Measurements from ENCODE around the gene JAK3.

JAK3 gene

GRCh38 chr19:17841810-17842662 lies 5.7 kb downstream of the JAK3 start:
- DNase-seq (ENCODE audit: extremely low spot score), result peak; percentile 53
- no peak for TF ChIP-seq CTCF (IDR thresholded peaks at IDR 0.05; ENCODE audit: control extremely low read depth, extremely low read depth, low read depth, missing control alignments)
- CTCF ChIA-PET, result interaction anchor here (0.6 kb wide), 1 partner anchor 79 kb away, joined by 3 read pairs; no protein-coding TSS in a partner anchor
- POLR2A ChIA-PET, result no interaction called here

GRCh38 chr19:17841371-17841809 lies 6.4 kb downstream of the JAK3 start:
- TF ChIP-seq CTCF (IDR thresholded peaks at IDR 0.05; ENCODE audit: control extremely low read depth, extremely low read depth, low read depth, missing control alignments), result no peak
- ChIA-PET POLR2A (no interaction called here), CTCF (interaction anchor here (0.6 kb wide), 1 partner anchor 79 kb away, joined by 3 read pairs; no protein-coding TSS in a partner anchor)
- DNase-seq (ENCODE audit: extremely low spot score), result no peak

- no peak for DNase-seq (ENCODE audit: extremely low spot score)
- ChIA-PET POLR2A (no interaction called here), CTCF (interaction anchor here (0.9 kb wide), 1 partner anchor 20 kb away, joined by 3 read pairs; the partner anchor contains the start of gene RPL18A)
- TF ChIP-seq CTCF (IDR thresholded peaks at IDR 0.05; ENCODE audit: control extremely low read depth, extremely low read depth, low read depth, missing control alignments), result no peak
These were observed 7.8 kb downstream of the JAK3 start for GRCh38 chr19:17840019-17840418.

GRCh38 chr19:17837972-17838371 lies 9.8 kb downstream of the JAK3 start:
- TF ChIP-seq CTCF (IDR thresholded peaks at IDR 0.05; ENCODE audit: control extremely low read depth, extremely low read depth, low read depth, missing control alignments), result no peak
- ChIA-PET POLR2A (no interaction called here), CTCF (no interaction called here)
- DNase-seq (ENCODE audit: extremely low spot score), result no peak

- ChIA-PET POLR2A (no interaction called here), CTCF (no interaction called here)
- DNase-seq (ENCODE audit: extremely low spot score), result no peak
- no peak for TF ChIP-seq CTCF (IDR thresholded peaks at IDR 0.05; ENCODE audit: control extremely low read depth, extremely low read depth, low read depth, missing control alignments)
These were observed 11.3 kb downstream of the JAK3 start for GRCh38 chr19:17836530-17836929.

GRCh38 chr19:17835182-17836006 lies 12.4 kb downstream of the JAK3 start:
- CTCF ChIA-PET, result no interaction called here
- no peak for TF ChIP-seq CTCF (IDR thresholded peaks at IDR 0.05; ENCODE audit: control extremely low read depth, extremely low read depth, low read depth, missing control alignments)
- no peak for DNase-seq (ENCODE audit: extremely low spot score)
- POLR2A ChIA-PET, result no interaction called here
